IMR-90 (cell line): Measurements from ENCODE around the gene RIPOR2. TPM values are rescaled to one million over a fixed set of nuclear protein-coding genes. Genes with fewer than 3 reads are reported as not detected.

ENCODE experiments used
- ATAC-seq: fragments of 200-7000 bp; cut with Tn5 transposase; 2 replicates; pipeline ENCODE4 v1.9.1; 2020; ENCODE audit warnings: low read depth, mild to moderate bottlenecking, moderate library complexity
- BruUV-seq: library from RNA; stranded (reverse); fragments of 400-500 nt; replicated peaks from 2 replicates; lab custom pipeline; 2021; lab: Mats Ljungman, UMichigan
- CTCF ChIA-PET: fragments of 300-600 bp; formaldehyde crosslinking; extraction: SDS; loops from one replicate; lab custom pipeline; 2021; ENCODE audit warnings: antibody characterized with exemption; lab: Yijun Ruan, JAX
- POLR2A ChIA-PET: fragments of 300-600 bp; sonication (Branson Sonifier 250); formaldehyde crosslinking; loops from one replicate; lab custom pipeline; 2022; ENCODE audit warnings: antibody characterized with exemption; ENCODE audit not compliant: unreplicated experiment; lab: Charles Lee
- DNase-seq: peaks from one replicate; pipeline ENCODE4 v3.0.0; 2013
- H2AFZ ChIP-seq: replicated peaks from 2 replicates; pipeline ENCODE3; 2013; ENCODE audit warnings: low read length, mild to moderate bottlenecking; ENCODE audit not compliant: poor library complexity
- H2AK5ac ChIP-seq: 2 replicates; pipeline ENCODE4 v1.6.1; 2013; ENCODE audit warnings: low read depth, low read length, inconsistent platforms
- H2AK9ac ChIP-seq: replicated peaks from 2 replicates; pipeline ENCODE3; 2013; ENCODE audit warnings: mild to moderate bottlenecking, low read depth, low read length, moderate library complexity; ENCODE audit not compliant: poor library complexity
- H2BK120ac ChIP-seq: 2 replicates; pipeline ENCODE4 v1.6.1; 2013; ENCODE audit warnings: low read depth, low read length, inconsistent platforms
- H2BK15ac ChIP-seq: 3 replicates; pipeline ENCODE4 v1.6.1; 2013; ENCODE audit warnings: low read depth, low read length, inconsistent platforms
- H2BK20ac ChIP-seq: 2 replicates; pipeline ENCODE4 v1.6.1; 2013; ENCODE audit warnings: low read depth, mild to moderate bottlenecking, inconsistent platforms, low read length, moderate library complexity
- H2BK5ac ChIP-seq: 2 replicates; pipeline ENCODE4 v1.6.1; 2013; ENCODE audit warnings: mild to moderate bottlenecking, low read depth, low read length, inconsistent platforms; ENCODE audit not compliant: poor library complexity, severe bottlenecking
- H3K14ac ChIP-seq: replicated peaks from 2 replicates; pipeline ENCODE4 v1.6.1; 2013; ENCODE audit warnings: low read depth, low read length, inconsistent platforms
- H3K18ac ChIP-seq: 2 replicates; pipeline ENCODE4 v1.6.1; 2013; ENCODE audit warnings: low read depth, low read length, control low read depth
- H3K23ac ChIP-seq: 2 replicates; pipeline ENCODE4 v1.6.1; 2013; ENCODE audit warnings: low read depth, low read length, inconsistent platforms
- H3K27ac ChIP-seq: 2 replicates; pipeline ENCODE4 v1.5.1; 2013; ENCODE audit warnings: mild to moderate bottlenecking, control low read depth, low read length; ENCODE audit not compliant: insufficient read depth
- H3K27me3 ChIP-seq: 2 replicates; pipeline ENCODE4 v1.6.1; 2013; ENCODE audit warnings: low read length; ENCODE audit not compliant: control insufficient read depth, insufficient read depth
- H3K36me3 ChIP-seq: 2 replicates; pipeline ENCODE4 v1.6.1; 2013; ENCODE audit warnings: low read length, mixed read lengths; ENCODE audit not compliant: control insufficient read depth, insufficient read depth
- H3K4ac ChIP-seq: 2 replicates; pipeline ENCODE4 v1.6.1; 2013; ENCODE audit warnings: low read depth, low read length, inconsistent platforms
- H3K4me1 ChIP-seq: 2 replicates; pipeline ENCODE4 v1.6.1; 2013; ENCODE audit warnings: low read length, mixed read lengths; ENCODE audit not compliant: control insufficient read depth, insufficient read depth
- H3K4me2 ChIP-seq: 2 replicates; pipeline ENCODE4 v1.6.1; 2013; ENCODE audit warnings: low read depth, mild to moderate bottlenecking, control low read depth, low read length, moderate library complexity
- H3K4me3 ChIP-seq: 2 replicates; pipeline ENCODE4 v1.5.1; 2013; ENCODE audit warnings: low read depth, mild to moderate bottlenecking, control low read depth, low read length, moderate library complexity; ENCODE audit not compliant: insufficient read depth
- H3K56ac ChIP-seq: 2 replicates; pipeline ENCODE4 v1.6.1; 2013; ENCODE audit warnings: low read length, inconsistent platforms; ENCODE audit not compliant: insufficient read depth; ENCODE audit errors: extremely low read depth
- H3K79me1 ChIP-seq, 2 experiments: 2 replicates each; pipeline ENCODE4 v1.6.1; 2013; ENCODE audit warnings: low read length in 2 of 2, inconsistent platforms in 1 of 2, low read depth in 1 of 2
- H3K9ac ChIP-seq: 2 replicates; pipeline ENCODE4 v1.6.1; 2013; ENCODE audit warnings: low read depth, low read length, control low read depth
- H3K9me1 ChIP-seq: 2 replicates; pipeline ENCODE4 v1.6.1; 2013; ENCODE audit warnings: low read length, inconsistent platforms; ENCODE audit not compliant: insufficient read depth
- H3K9me3 ChIP-seq: 2 replicates; pipeline ENCODE4 v1.6.1; 2013; ENCODE audit warnings: low read length; ENCODE audit not compliant: control insufficient read depth, insufficient read depth
- H4K20me1 ChIP-seq: 2 replicates; pipeline ENCODE4 v1.6.1; 2013; ENCODE audit warnings: low read length, inconsistent platforms; ENCODE audit not compliant: insufficient read depth
- H4K5ac ChIP-seq: 2 replicates; pipeline ENCODE4 v1.6.1; 2013; ENCODE audit warnings: mild to moderate bottlenecking, low read depth, low read length, control low read depth
- H4K8ac ChIP-seq, 2 experiments: 2 replicates each; pipeline ENCODE4 v1.6.1; 2013; ENCODE audit warnings: low read depth in 2 of 2, low read length in 2 of 2, control low read depth in 1 of 2, inconsistent platforms in 1 of 2
- H4K91ac ChIP-seq: 2 replicates; pipeline ENCODE4 v1.6.1; 2013; ENCODE audit warnings: low read depth, low read length, inconsistent platforms; ENCODE audit not compliant: insufficient read depth
- CEBPB ChIP-seq: IDR thresholded peaks from 2 replicates; pipeline ENCODE4 v1.6.1; 2012; ENCODE audit warnings: low read depth, low read length, improper control_type of control experiment
- CHD1 ChIP-seq: IDR thresholded peaks from 2 replicates; pipeline ENCODE4 v1.6.1; 2012; ENCODE audit warnings: low read depth, low read length, improper control_type of control experiment
- CTCF ChIP-seq: conservative IDR thresholded peaks from 2 replicates; pipeline ENCODE4 v1.5.1; 2012; ENCODE audit warnings: mild to moderate bottlenecking, low read depth, low read length, improper control_type of control experiment
- ELK1 ChIP-seq: fragments of 150-350 bp; IDR thresholded peaks from 2 replicates; pipeline ENCODE4 v1.6.1; 2016; ENCODE audit warnings: low read depth, mild to moderate bottlenecking, low read length, moderate library complexity, borderline replicate concordance
- MAFK ChIP-seq: IDR thresholded peaks from 2 replicates; pipeline ENCODE4 v1.6.1; 2012; ENCODE audit warnings: low read depth, low read length, improper control_type of control experiment
- MAZ ChIP-seq: IDR thresholded peaks from 2 replicates; pipeline ENCODE4 v1.6.1; 2012; ENCODE audit warnings: low read depth, mild to moderate bottlenecking, low read length, improper control_type of control experiment, moderate library complexity, borderline replicate concordance
- NFE2L2 ChIP-seq: fragments of 150-350 bp; IDR thresholded peaks from 2 replicates; pipeline ENCODE4 v1.6.1; 2016; ENCODE audit warnings: low read depth, mild to moderate bottlenecking, low read length
- POLR2A ChIP-seq: IDR thresholded peaks from 2 replicates; pipeline ENCODE4 v1.6.1; 2012; ENCODE audit warnings: mild to moderate bottlenecking, low read depth, low read length
- USF2 ChIP-seq: fragments of 150-350 bp; IDR thresholded peaks from 2 replicates; pipeline ENCODE4 v1.6.1; 2017; ENCODE audit warnings: mild to moderate bottlenecking, antibody characterized with exemption, low read length, low read depth
- WGBS, 2 experiments: methylation state at CpG; one replicate each; pipeline versions ENCODE4 v1.1.5 to v1.1.7; 2013; ENCODE audit warnings: missing lambda C conversion rate in 2 of 2; ENCODE audit not compliant: insufficient read length in 1 of 2; ENCODE audit errors: extremely low coverage in 2 of 2; 5-methylcytosine and 5-hydroxymethylcytosine counted together
- dilution Hi-C: fragments of 300-500 bp; cut with HindIII; formaldehyde crosslinking; loops from one replicate; pipeline ENCODE4 v1.14.3; 2018; ENCODE audit warnings: low sequenced_read_pairs; ENCODE audit not compliant: unreplicated experiment
- in situ Hi-C: fragments of 300-500 bp; cut with MboI; formaldehyde crosslinking; loops from 3 replicates; pipeline ENCODE4 v1.14.3; 2019; ENCODE audit warnings: low sequenced_read_pairs, inconsistent platforms, mixed read lengths
- intact Hi-C: fragments of 100-400 bp; cut with micrococcal nuclease; formaldehyde crosslinking; loops from 2 replicates; pipeline ENCODE4 v1.10.0; 2022
- polyA plus RNA-seq, 3 experiments: library from polyadenylated mRNA; depleted of rRNA; stranded (reverse); fragments of >200 nt; gene quantifications; 2 replicates each; pipeline ENCODE4 v1.2.3, GENCODE V29; 2012; ENCODE audit warnings: low replicate concordance in 1 of 3
- total RNA-seq: library from RNA; depleted of rRNA; stranded (reverse); fragments of >200 nt; gene quantifications from 2 replicates; pipeline ENCODE4 v1.2.3, GENCODE V29; 2012

RIPOR2 gene
- total and polyA plus RNA-seq, 2 of the 4 experiments (the other 2 are of a cell fraction), result 1.1 to 1.2 TPM

GRCh38 chr6:24960991-24961475 lies 25.3 kb upstream of the RIPOR2 start:
- dilution Hi-C loops (no loop called here), in situ Hi-C loops (no loop called here), intact Hi-C loops (no loop called here)
- Histone ChIP-seq H3K18ac (no peak overlapping the region), H3K27ac (no peak overlapping the region), H4K5ac (no peak overlapping the region), H3K9ac (no peak overlapping the region), H3K9me1 (no peaks in the 10 kb centered on the region), H2BK15ac (no peak overlapping the region), H3K14ac (no peak overlapping the region), H3K23ac (no peak overlapping the region), H3K4ac (no peak overlapping the region), H4K20me1 (no peaks in the 10 kb centered on the region), H4K91ac (no peak overlapping the region), H2AK9ac (no peak overlapping the region), H2BK5ac (no peak overlapping the region), H3K36me3 (no peaks in the 10 kb centered on the region), H3K4me3 (no peak overlapping the region), H3K56ac (no peak overlapping the region), H2AFZ (no peak overlapping the region), H3K79me1 (no peaks in the 10 kb centered on the region), H4K8ac (no peak overlapping the region), H3K9me3 (0 out of 2 replicates have a peak, but pooled peaks cover 1% of the 10 kb centered on the region), H2BK120ac (no peak overlapping the region), H2AK5ac (no peak overlapping the region), H3K4me2 (no peak overlapping the region), H2BK20ac (no peak overlapping the region), H3K27me3 (no peaks in the 10 kb centered on the region), H3K4me1 (no peaks in the 10 kb centered on the region)
- no peak for TF ChIP-seq MAZ
- no peak for TF ChIP-seq ELK1
- TF ChIP-seq CTCF, result no peak
- no peak for TF ChIP-seq POLR2A
- TF ChIP-seq USF2, result no peak
- no peak for TF ChIP-seq MAFK
- no peak for TF ChIP-seq CEBPB
- TF ChIP-seq CHD1, result no peak
- no peak for TF ChIP-seq NFE2L2
- WGBS, 2 experiments, result no CpG with 5 or more reads among the region's 3 CpGs
- no TSS peak for BruUV-seq
- ChIA-PET CTCF (no interaction called here), POLR2A (no interaction called here)
- ATAC-seq, result no peak
- DNase-seq, result no peak
